ENCODE results near the gene SCD5. TPM values are rescaled to one million over a fixed set of nuclear protein-coding genes. Genes with fewer than 3 reads are reported as not detected.

SCD5 gene
- total and polyA plus RNA-seq, 12 donors, result 85.9 to 585 (median 229) TPM

- peak in 6 of 7 donors; percentile 40 to 63 (median 52) for DNase-seq
- Histone ChIP-seq H3K27me3 (no peaks in the 10 kb centered on the region), H3K4me3 (no peak overlapping the region), H3K36me3 (replicated peaks in 1 of 2) (no peaks in the 10 kb centered on the region), H3K27ac (peak overlapping the region in 2 of 5 donors; percentile 42 to 62), H3K9me3 (replicated peaks in 1 of 3) (no peaks in the 10 kb centered on the region), H3K4me1 (replicated peaks in 1 of 2) (peaks cover 0 to 9% of the 10 kb centered on the region in 2 donors)
- 66 to 91% (median 76%) methylated on average over 4 to 5 of the region's 5 CpGs for WGBS, 4 donors
- TF ChIP-seq POLR2A (IDR thresholded peaks at IDR 0.05), result no peak
- TF ChIP-seq, protein P1, sequence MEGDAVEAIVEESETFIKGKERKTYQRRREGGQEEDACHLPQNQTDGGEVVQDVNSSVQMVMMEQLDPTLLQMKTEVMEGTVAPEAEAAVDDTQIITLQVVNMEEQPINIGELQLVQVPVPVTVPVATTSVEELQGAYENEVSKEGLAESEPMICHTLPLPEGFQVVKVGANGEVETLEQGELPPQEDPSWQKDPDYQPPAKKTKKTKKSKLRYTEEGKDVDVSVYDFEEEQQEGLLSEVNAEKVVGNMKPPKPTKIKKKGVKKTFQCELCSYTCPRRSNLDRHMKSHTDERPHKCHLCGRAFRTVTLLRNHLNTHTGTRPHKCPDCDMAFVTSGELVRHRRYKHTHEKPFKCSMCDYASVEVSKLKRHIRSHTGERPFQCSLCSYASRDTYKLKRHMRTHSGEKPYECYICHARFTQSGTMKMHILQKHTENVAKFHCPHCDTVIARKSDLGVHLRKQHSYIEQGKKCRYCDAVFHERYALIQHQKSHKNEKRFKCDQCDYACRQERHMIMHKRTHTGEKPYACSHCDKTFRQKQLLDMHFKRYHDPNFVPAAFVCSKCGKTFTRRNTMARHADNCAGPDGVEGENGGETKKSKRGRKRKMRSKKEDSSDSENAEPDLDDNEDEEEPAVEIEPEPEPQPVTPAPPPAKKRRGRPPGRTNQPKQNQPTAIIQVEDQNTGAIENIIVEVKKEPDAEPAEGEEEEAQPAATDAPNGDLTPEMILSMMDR (IDR thresholded peaks at IDR 0.05), result no peak
- intact Hi-C loops (cut with DNase I), result no loop called here
Observed at GRCh38 chr4:82643994-82644733, 154.4 kb downstream of the SCD5 start.

- Histone ChIP-seq H3K27me3 (no peaks in the 10 kb centered on the region), H3K4me3 (no peak overlapping the region), H3K4me1 (replicated peaks in 1 of 2) (peaks cover 0 to 9% of the 10 kb centered on the region in 2 donors), H3K27ac (no peak overlapping the region), H3K36me3 (replicated peaks in 1 of 2) (no peaks in the 10 kb centered on the region), H3K9me3 (replicated peaks in 1 of 3) (no peaks in the 10 kb centered on the region)
- intact Hi-C loops (cut with DNase I), result no loop called here
- no peak for DNase-seq
- TF ChIP-seq, protein P1 (IDR thresholded peaks at IDR 0.05), result no peak
- WGBS, 4 donors, result 68 to 82% (median 71%) methylated on average over 7 of the region's 7 CpGs
Observed at GRCh38 chr4:82642331-82642730, 156.3 kb downstream of the SCD5 start.

- Histone ChIP-seq H3K36me3 (replicated peaks in 1 of 2) (no peaks in the 10 kb centered on the region), H3K27me3 (no peaks in the 10 kb centered on the region), H3K4me3 (no peak overlapping the region), H3K4me1 (replicated peaks in 1 of 2) (peaks cover 0 to 9% of the 10 kb centered on the region in 2 donors), H3K9me3 (replicated peaks in 1 of 3) (no peaks in the 10 kb centered on the region), H3K27ac (no peak overlapping the region)
- no peak for TF ChIP-seq POLR2A (IDR thresholded peaks at IDR 0.05)
- TF ChIP-seq, protein P1 (IDR thresholded peaks at IDR 0.05), result no peak
- intact Hi-C loops (cut with DNase I), result no loop called here
- 59 to 69% (median 68%) methylated on average over 5 of the region's 5 CpGs for WGBS, 4 donors
- no peak for DNase-seq
Observed at GRCh38 chr4:82640540-82640939, 158.1 kb downstream of the SCD5 start.

DNA sequence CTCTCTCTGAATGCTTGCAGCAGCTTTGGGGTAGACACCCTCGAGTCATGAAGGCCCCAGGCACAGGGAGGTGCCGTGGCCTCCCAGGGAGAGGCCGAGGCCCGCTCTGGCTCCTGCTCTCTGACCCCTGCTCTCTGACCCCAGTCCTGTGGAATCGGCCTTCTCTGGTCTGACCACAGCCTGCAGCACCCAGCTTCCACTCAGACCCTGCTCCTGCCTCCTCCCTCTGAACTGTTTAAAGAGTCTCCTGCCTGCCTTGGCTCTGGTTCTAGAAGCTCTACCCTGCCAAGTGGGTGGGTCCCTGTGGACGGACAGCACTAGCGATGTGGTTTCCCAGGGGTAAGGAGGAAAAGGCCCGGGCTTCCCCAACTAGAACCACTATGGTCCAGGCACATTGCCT is 158.6 kb downstream of the SCD5 start:
- Histone ChIP-seq H3K9me3 (replicated peaks in 1 of 3) (no peaks in the 10 kb centered on the region), H3K27me3 (no peaks in the 10 kb centered on the region), H3K4me1 (replicated peaks in 1 of 2) (peaks cover 0 to 9% of the 10 kb centered on the region in 2 donors), H3K4me3 (no peak overlapping the region), H3K36me3 (replicated peaks in 1 of 2) (peaks cover 0 to under 1% of the 10 kb centered on the region in 2 donors), H3K27ac (no peak overlapping the region)
- WGBS, 4 donors, result 74 to 89% (median 78%) methylated on average over 1 to 8 of the region's 8 CpGs
- TF ChIP-seq POLR2A (IDR thresholded peaks at IDR 0.05), result no peak
- TF ChIP-seq, protein P1 (IDR thresholded peaks at IDR 0.05), result no peak
- no peak for DNase-seq
- intact Hi-C loops (cut with DNase I), result no loop called here
